C4-2B (cell line): ENCODE data around the gene PDGFD.

ENCODE experiments used
- CTCF ChIP-seq: fragments of 450-650 bp; conservative IDR thresholded peaks from 2 replicates; pipeline ENCODE4 v1.5.1; 2017; ENCODE audit warnings: mild to moderate bottlenecking
- ZFX ChIP-seq: fragments of 450-650 bp; IDR thresholded peaks from 2 replicates; pipeline ENCODE4 v1.6.1; 2017

- TF ChIP-seq CTCF (no peak), ZFX (no peak)
Observed at GRCh38 chr11:104049116-104049515, 114.8 kb downstream of the PDGFD start.
